SH-SY5Y (cell line): ENCODE data around the gene CXCL1.

Source experiments
- GATA2 ChIP-seq: IDR thresholded peaks from 2 replicates; pipeline ENCODE4 v1.6.1; 2011; ENCODE audit warnings: mild to moderate bottlenecking, low read depth, low read length
- GATA3 ChIP-seq: IDR thresholded peaks from 2 replicates; pipeline ENCODE4 v1.6.1; 2011; ENCODE audit warnings: low read depth, mild to moderate bottlenecking, low read length, moderate library complexity

DNA sequence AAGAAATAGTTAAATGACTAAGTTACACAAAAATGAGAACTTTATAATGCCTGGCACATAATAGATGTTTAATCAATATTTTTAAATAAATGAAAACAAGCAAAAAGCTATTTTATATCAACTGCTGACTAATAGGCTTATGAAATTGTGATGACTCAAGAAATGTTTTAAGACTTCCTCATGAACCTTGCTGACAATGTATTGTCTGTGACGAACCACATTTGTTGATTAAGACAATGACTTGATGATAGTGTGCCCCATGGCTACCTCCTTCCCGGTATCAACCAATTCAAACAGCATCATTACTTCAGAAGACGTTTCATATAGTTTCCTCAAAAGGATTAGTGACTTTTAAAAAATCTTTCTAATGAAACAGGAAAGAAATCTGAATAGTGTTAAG is 24.8 kb upstream of the CXCL1 start:
- TF ChIP-seq GATA2 = no peak
- TF ChIP-seq GATA3 = no peak
